ENCODE measurements around the gene SLC7A7. TPM values are rescaled to one million over a fixed set of nuclear protein-coding genes. Genes with fewer than 3 reads are reported as not detected.
A peak's percentile ranks its signal among the peaks of the same experiment; 100 is the strongest.

Gene SLC7A7
- total RNA-seq, 2 experiments from 2014 or later: 0.89 to 1.1 TPM

DNA sequence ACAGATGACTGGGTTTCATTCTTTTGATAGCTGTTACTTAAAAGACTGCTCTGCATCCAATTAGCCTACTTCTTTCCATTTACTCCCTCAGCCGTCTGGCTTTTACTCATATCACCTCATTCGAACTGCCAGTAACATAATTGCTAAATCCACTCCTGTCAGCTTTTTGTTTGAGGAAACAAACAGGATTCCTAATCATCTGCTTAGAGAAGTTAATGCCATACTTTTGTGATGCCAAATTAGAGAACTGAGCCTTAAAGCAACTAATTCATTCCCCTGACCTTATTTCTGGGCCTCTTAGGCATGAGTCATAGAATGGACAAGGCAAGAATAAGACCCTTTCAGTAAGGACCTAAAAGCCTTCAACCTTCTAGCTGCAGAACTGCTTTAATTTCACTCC lies 45.9 kb downstream of the SLC7A7 start:
- Histone ChIP-seq H3K36me3 (ENCODE audit: insufficient read depth, low read length) (peaks cover 54% of the 10 kb centered on the region), H3K27me3 (ENCODE audit: control insufficient read depth in 1 of 2, insufficient read depth in 2 of 2, low read length in 2 of 2) (no peaks in the 10 kb centered on the region), H3K4me3 (ENCODE audit: low read length) (no peak overlapping the region), H3K4me1 (ENCODE audit: insufficient read depth, low read length) (peaks cover 23% of the 10 kb centered on the region), H3K9me3 (ENCODE audit: control insufficient read depth in 1 of 2, insufficient read depth in 1 of 2, low read length in 2 of 2) (no peaks in the 10 kb centered on the region), H3K27ac (ENCODE audit: low read depth in 1 of 2, low read length in 2 of 2) (no peak overlapping the region)
- Mint-ChIP-seq H3K4me3 (peak overlapping the region; percentile 73), H3K27ac (peak overlapping the region; percentile 9), H3K9me3 (no peaks in the 10 kb centered on the region), H3K27me3 (no peaks in the 10 kb centered on the region), H3K36me3 (ENCODE audit: low read depth) (peaks cover 77% of the 10 kb centered on the region), H3K4me1 (ENCODE audit: low read depth) (peaks cover 33% of the 10 kb centered on the region)
- intact Hi-C loops (cut with DNase I, micrococcal nuclease): loop anchor here in 1 of 2 experiments (5.0 to 10.0 kb wide), 5 partner anchors 63 to 1315 kb away; partner anchors contain the start of genes ACIN1, C14orf119, CHD8 and DAD1
- no peak for ATAC-seq (ENCODE audit: poor library complexity)
- DNase-seq: no peak
- CTCF ChIA-PET: interaction anchor here (1.1 kb wide), 1 partner anchor 199 kb away, joined by 3 read pairs; no protein-coding TSS in a partner anchor
- TF ChIP-seq, protein P1, sequence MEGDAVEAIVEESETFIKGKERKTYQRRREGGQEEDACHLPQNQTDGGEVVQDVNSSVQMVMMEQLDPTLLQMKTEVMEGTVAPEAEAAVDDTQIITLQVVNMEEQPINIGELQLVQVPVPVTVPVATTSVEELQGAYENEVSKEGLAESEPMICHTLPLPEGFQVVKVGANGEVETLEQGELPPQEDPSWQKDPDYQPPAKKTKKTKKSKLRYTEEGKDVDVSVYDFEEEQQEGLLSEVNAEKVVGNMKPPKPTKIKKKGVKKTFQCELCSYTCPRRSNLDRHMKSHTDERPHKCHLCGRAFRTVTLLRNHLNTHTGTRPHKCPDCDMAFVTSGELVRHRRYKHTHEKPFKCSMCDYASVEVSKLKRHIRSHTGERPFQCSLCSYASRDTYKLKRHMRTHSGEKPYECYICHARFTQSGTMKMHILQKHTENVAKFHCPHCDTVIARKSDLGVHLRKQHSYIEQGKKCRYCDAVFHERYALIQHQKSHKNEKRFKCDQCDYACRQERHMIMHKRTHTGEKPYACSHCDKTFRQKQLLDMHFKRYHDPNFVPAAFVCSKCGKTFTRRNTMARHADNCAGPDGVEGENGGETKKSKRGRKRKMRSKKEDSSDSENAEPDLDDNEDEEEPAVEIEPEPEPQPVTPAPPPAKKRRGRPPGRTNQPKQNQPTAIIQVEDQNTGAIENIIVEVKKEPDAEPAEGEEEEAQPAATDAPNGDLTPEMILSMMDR (IDR thresholded peaks at IDR 0.05): no peak
- POLR2A ChIA-PET: no interaction called here

DNA sequence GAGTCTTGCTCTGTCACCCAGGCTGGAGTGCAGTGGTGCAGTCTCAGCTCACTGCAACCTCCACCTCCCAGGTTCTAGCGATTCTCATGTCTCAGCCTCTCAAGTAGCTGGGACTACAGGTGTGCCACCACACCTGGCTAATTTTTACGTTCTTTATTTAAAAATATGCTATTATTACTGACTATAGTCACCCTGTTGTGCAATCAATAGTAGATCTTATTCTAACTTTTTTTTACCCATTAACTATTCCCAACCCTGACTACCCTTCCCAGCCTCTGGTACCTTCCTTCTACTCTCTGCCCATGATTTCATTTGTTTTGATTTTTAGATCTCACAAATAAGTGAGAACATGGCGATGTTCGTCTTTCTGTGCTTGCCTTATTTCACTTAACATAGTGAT lies 46.3 kb downstream of the SLC7A7 start:
- intact Hi-C loops (cut with DNase I, micrococcal nuclease): loop anchor here in 1 of 2 experiments (5.0 to 10.0 kb wide), 5 partner anchors 63 to 1314 kb away; partner anchors contain the start of genes ACIN1, C14orf119, CHD8 and DAD1
- H3K4me1 ChIP-seq (ENCODE audit: insufficient read depth, low read length): peaks cover 23% of the 10 kb centered on the region
- H3K9me3 Mint-ChIP-seq: no peaks in the 10 kb centered on the region
- H3K27ac ChIP-seq (ENCODE audit: low read depth in 1 of 2, low read length in 2 of 2): no peak overlapping the region
- peaks cover 72% of the 10 kb centered on the region for H3K36me3 Mint-ChIP-seq (ENCODE audit: low read depth)
- TF ChIP-seq, protein P1 (IDR thresholded peaks at IDR 0.05): no peak
- H3K36me3 ChIP-seq (ENCODE audit: insufficient read depth, low read length): peaks cover 54% of the 10 kb centered on the region
- H3K4me3 ChIP-seq (ENCODE audit: low read length): no peak overlapping the region
- no peaks in the 10 kb centered on the region for H3K9me3 ChIP-seq (ENCODE audit: control insufficient read depth in 1 of 2, insufficient read depth in 1 of 2, low read length in 2 of 2)
- H3K4me1 Mint-ChIP-seq (ENCODE audit: low read depth): peaks cover 33% of the 10 kb centered on the region
- H3K27me3 ChIP-seq (ENCODE audit: control insufficient read depth in 1 of 2, insufficient read depth in 2 of 2, low read length in 2 of 2): no peaks in the 10 kb centered on the region
- POLR2A ChIA-PET: no interaction called here
- no peaks in the 10 kb centered on the region for H3K27me3 Mint-ChIP-seq
- H3K4me3 Mint-ChIP-seq: peak overlapping the region; percentile 73
- DNase-seq (no peak), ATAC-seq (ENCODE audit: poor library complexity) (no peak)
- H3K27ac Mint-ChIP-seq: peak overlapping the region; percentile 9
- CTCF ChIA-PET: interaction anchor here (1.1 kb wide), 1 partner anchor 199 kb away, joined by 3 read pairs; no protein-coding TSS in a partner anchor

GRCh38 chr14:22767323-22767589 lies 48.0 kb downstream of the SLC7A7 start:
- Histone ChIP-seq H3K4me1 (ENCODE audit: insufficient read depth, low read length) (peaks cover 23% of the 10 kb centered on the region), H3K9me3 (ENCODE audit: control insufficient read depth in 1 of 2, insufficient read depth in 1 of 2, low read length in 2 of 2) (peaks cover 0 to 4% of the 10 kb centered on the region in 2 experiments), H3K27me3 (ENCODE audit: control insufficient read depth in 1 of 2, insufficient read depth in 2 of 2, low read length in 2 of 2) (no peaks in the 10 kb centered on the region), H3K27ac (ENCODE audit: low read depth in 1 of 2, low read length in 2 of 2) (peak overlapping the region; percentile 80), H3K36me3 (ENCODE audit: insufficient read depth, low read length) (peaks cover 40% of the 10 kb centered on the region), H3K4me3 (ENCODE audit: low read length) (peak overlapping the region; percentile 87)
- H3K4me1 Mint-ChIP-seq (ENCODE audit: low read depth): peaks cover 33% of the 10 kb centered on the region
- peaks cover 4% of the 10 kb centered on the region for H3K9me3 Mint-ChIP-seq
- DNase-seq (peak in 1 of 14 experiments; percentile 30), ATAC-seq (ENCODE audit: poor library complexity) (no peak)
- H3K4me3 Mint-ChIP-seq: peak overlapping the region; percentile 85
- H3K27ac Mint-ChIP-seq: peak overlapping the region; percentile 88
- no peaks in the 10 kb centered on the region for H3K27me3 Mint-ChIP-seq
- POLR2A ChIA-PET: interaction anchor here (1.1 to 2.3 kb wide), 17 partner anchors 13 to 1347 kb away, joined by 3 to 20 read pairs (median 6); partner anchors contain the start of genes ABHD4, ACIN1, C14orf119 and DCAF11
- CTCF ChIA-PET: interaction anchor here (1.0 to 3.9 kb wide), 5 partner anchors 56 to 240 kb away, joined by 3 to 24 read pairs (median 4); partner anchors contain the start of gene DAD1
- peaks cover 68% of the 10 kb centered on the region for H3K36me3 Mint-ChIP-seq (ENCODE audit: low read depth)
- TF ChIP-seq, protein P1 (IDR thresholded peaks at IDR 0.05): no peak
- intact Hi-C loops (cut with DNase I, micrococcal nuclease): loop anchor here in 1 of 2 experiments (2.0 to 10.0 kb wide), 7 partner anchors 65 to 1312 kb away; partner anchors contain the start of genes ACIN1, C14orf119, CHD8 and DAD1

Data from CD4-positive, alpha-beta T cell (primary cell).